ENCODE measurements around the gene CLDN11.

Gene CLDN11

DNA sequence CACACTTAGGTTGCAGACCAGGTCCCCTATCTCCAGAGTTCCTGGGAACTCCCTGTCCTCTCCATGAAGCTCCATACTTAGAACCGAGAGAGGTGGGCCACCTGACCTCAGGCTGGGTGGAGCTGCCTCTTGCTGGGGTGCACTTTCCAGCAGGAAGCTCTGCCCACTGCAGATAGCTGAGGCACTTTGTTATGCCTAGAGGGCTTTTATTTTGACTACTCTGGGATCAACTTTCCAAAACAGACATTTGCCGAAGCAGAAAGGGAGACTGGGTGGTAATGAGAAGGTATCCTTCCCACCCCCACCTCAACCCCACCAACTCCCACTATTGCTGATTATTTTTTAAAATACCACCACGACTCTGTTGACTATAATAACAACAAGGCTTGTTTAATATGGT, 54.7 kb downstream of the CLDN11 start:
- DNase-seq, result no peak

DNA sequence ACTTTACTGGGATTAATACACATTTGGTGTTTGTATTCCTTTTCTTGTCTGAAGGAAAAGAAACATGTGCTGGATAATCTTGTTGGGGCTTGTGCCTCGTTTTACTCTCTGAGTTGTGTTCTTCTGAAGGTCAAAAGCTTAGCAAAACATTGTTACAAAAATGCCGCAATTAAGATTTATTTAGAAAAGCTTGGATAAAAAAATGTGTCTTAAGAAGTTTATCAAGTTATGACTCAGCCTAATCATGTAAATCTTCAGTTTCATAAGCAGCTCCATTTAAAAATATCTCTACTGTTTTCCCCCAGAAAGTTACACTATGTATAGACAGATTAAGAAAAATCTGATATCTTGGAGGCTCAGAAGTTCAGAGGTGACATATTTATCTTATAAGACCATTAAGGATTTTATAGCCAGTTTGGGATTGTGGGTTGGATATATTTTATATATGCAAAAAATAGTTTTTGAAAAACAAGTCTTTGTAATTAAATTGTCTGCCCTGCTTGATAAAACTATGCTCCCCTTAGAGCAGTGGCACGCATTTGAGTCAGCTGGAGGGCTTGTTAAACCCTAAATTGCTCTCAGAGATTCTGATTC, 56.5 kb downstream of the CLDN11 start:
- DNase-seq, result no peak

DNA sequence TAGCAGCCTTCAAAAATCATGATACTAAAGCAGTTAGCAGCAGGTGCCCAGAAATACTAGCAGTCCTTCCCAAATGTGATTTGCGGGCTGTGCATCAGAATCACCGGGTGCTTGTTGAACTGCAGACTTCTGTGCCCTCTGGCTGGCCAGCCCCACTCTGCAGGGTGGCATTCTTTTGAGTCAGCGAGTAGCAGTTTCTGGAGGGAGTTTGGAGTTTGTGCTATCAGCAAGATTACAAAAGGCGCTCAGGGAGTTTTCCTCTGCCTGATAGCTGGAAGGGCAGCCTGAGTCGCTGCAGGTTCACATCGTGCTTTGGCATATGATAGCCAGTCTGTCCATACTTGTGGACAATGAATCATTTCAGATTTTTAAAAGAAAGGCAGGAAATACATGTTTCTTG, 57.6 kb downstream of the CLDN11 start:
- no peak for DNase-seq

DNA sequence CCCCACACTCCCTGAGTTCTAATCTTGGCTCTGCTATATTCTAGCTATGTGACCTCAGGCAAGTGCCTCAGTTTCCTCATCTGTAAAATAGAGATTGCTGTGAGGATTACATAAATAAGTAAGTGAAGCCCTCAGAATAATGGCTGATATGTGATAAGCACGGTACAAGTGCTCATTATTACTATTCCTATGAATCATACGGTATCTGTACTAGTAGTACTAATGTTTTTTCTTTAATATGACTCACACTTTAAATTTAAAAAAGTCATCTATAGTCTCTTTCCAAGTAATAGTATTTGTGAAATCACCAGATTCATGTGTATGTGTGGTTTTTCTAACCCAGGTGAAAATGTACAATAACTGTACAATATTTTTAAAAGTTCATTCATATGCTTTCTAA, 58.7 kb downstream of the CLDN11 start:
- DNase-seq, result no peak

DNA sequence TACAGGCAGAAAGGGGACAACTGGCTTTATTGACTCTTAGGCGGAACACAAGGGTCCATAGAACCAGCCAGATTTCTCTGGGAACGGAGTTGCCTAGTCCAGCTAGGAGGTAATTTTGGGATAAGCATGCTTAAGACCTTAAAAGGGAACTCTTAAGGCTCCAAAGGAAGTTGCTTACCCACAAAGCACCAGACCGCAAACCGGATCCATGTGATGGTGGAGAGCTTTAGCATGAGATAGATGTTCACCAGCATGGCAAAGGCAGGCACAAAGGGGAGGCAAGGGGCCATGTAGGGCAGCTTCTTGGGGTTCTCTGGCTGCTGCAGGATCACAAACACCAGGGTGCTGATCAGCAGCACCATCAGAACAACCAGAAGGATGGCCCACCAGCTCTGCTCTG, 61.4 kb downstream of the CLDN11 start:
- DNase-seq, result no peak

DNA sequence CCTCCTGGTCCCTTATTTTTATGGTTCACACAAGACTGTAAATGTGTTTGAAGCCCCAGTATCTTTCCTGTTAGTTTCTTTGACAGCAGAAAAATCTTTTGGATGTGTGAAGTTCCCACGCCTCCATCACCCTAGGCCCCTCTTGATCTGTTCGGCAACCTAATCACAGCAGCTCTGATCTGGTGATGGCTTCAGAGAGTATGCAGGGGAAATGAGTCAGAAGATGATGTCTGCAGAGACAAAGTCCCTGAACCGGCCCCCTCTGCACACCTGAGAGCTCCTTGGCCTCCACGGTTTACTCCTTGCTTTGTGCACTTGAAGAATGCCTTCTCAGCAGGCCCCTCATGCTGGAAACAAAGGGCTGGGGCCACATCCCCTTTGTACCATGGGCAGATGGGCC, 63.5 kb downstream of the CLDN11 start:
- no peak for DNase-seq

DNA sequence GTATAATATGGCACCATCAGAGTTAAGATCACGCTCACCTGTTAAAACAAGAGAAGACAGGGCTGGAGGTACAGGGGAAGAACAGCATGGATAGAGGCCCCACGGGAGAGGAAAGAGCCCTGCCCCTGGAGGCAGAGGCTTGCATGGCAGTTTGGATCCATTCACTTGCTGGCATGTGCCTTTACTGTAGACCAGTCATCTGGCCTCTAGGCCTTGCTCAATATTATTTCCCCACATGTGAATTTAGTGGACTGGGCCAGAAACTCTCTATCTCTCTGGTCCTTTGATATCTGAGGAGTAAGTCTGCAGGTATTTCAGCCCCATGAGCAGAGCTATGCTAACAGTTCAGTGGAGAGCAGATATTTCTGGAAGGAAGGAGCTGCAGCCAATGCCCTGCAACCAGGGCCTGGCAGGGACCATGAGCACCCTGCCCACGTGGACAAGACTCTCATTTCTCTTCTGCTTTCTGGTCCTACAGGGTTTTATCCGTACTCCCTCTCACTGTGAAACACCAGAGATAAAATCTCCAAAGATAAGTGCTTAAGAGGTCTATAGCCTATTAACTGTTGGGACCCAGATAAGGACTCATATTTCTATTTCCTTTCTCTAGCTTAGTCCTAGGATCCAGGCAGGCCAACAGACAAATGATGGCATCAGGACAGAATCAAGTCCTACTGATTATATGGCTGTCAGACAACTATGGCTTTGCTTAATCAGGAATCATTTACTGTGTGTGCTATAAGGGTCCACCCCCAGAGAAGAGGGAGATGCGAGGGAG, 65.0 kb downstream of the CLDN11 start:
- no peak for DNase-seq
